HG03469 (cell line): ENCODE measurements around the gene GALNTL6.
A peak's percentile ranks its signal among the peaks of the same experiment; 100 is the strongest.
"Not testable (repeated sequence)": the region's sequence is repeated elsewhere in the genome, so short reads cannot be mapped to it uniquely, and the experiment has no call there.

Source experiments
- ATAC-seq: cut with Tn5 transposase; IDR thresholded peaks from one replicate; pipeline ENCODE4 v1.9.1; 2021; ENCODE audit warnings: mild to moderate bottlenecking, moderate library complexity, moderate number of reproducible peaks; ENCODE audit not compliant: unreplicated experiment

GALNTL6 gene

GRCh38 chr4:172786039-172786792 lies 973.0 kb downstream of the GALNTL6 start:
- no peak for ATAC-seq

- ATAC-seq = no peak
These were observed 973.9 kb downstream of the GALNTL6 start for GRCh38 chr4:172787111-172787510.

- no peak for ATAC-seq
These were observed 978.6 kb downstream of the GALNTL6 start for GRCh38 chr4:172791841-172792240.

GRCh38 chr4:172793565-172794306 lies 980.5 kb downstream of the GALNTL6 start:
- no peak for ATAC-seq

GRCh38 chr4:172794307-172794703 lies 981.1 kb downstream of the GALNTL6 start:
- no peak for ATAC-seq

GRCh38 chr4:172797281-172797680 lies 984.1 kb downstream of the GALNTL6 start:
- not testable (repeated sequence) for ATAC-seq

- ATAC-seq = no peak
These were observed 988.8 kb downstream of the GALNTL6 start for GRCh38 chr4:172802032-172802431.

GRCh38 chr4:172806841-172807240 lies 993.6 kb downstream of the GALNTL6 start:
- no peak for ATAC-seq

GRCh38 chr4:172808196-172808595 lies 995.0 kb downstream of the GALNTL6 start:
- no peak for ATAC-seq

- no peak for ATAC-seq
These were observed 996.1 kb downstream of the GALNTL6 start for GRCh38 chr4:172809319-172809718.

GRCh38 chr4:172813359-172813923 lies 1000.2 kb downstream of the GALNTL6 start:
- ATAC-seq = peak; percentile 90

GRCh38 chr4:172815499-172816164 lies 1002.4 kb downstream of the GALNTL6 start:
- no peak for ATAC-seq

- peak; percentile 14 for ATAC-seq
These were observed 1005.7 kb downstream of the GALNTL6 start for GRCh38 chr4:172818901-172819300.

GRCh38 chr4:172819353-172819752 lies 1006.1 kb downstream of the GALNTL6 start:
- ATAC-seq = peak; percentile 43

GRCh38 chr4:172822331-172822730 lies 1009.1 kb downstream of the GALNTL6 start:
- no peak for ATAC-seq

- no peak for ATAC-seq
These were observed 1013.1 kb downstream of the GALNTL6 start for GRCh38 chr4:172826346-172826745.

GRCh38 chr4:172826861-172827260 lies 1013.7 kb downstream of the GALNTL6 start:
- ATAC-seq = no peak

- no peak for ATAC-seq
These were observed 1017.1 kb downstream of the GALNTL6 start for GRCh38 chr4:172830295-172830764.

GRCh38 chr4:172836661-172837060 lies 1023.5 kb downstream of the GALNTL6 start:
- no peak for ATAC-seq

- ATAC-seq = no peak
These were observed 1024.9 kb downstream of the GALNTL6 start for GRCh38 chr4:172838111-172838510.

GRCh38 chr4:172838943-172839342 lies 1025.7 kb downstream of the GALNTL6 start:
- no peak for ATAC-seq
